ENCODE measurements around the gene SCARB1. TPM values are rescaled to one million over a fixed set of nuclear protein-coding genes. Genes with fewer than 3 reads are reported as not detected.

Gene SCARB1
- total RNA-seq, 1 donor from 2014 or later: 11.1 TPM

DNA sequence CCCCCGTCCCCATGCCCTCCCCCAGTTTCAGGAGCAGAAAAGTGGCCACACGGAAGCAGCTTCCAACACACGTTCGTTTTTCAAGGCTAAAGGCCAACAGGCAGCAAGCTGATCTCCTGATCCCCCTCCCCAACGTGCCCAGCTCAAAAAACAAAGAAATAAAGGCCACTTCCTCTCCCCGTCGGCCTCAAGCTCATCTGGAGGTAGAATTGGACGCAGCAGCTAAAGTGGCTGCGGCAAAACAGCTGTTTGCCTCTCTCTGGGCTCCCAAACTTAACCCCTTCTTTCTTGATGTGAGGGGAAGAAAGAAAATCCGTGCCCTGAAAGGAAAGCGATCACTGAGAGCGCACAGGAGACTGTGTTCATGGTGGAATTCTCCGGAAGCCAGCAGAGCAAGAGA, 66.3 kb downstream of the SCARB1 start:
- no peaks in the 10 kb centered on the region for H3K4me1 ChIP-seq
- H3K4me3 ChIP-seq: no peak overlapping the region
- TF ChIP-seq, protein P1, sequence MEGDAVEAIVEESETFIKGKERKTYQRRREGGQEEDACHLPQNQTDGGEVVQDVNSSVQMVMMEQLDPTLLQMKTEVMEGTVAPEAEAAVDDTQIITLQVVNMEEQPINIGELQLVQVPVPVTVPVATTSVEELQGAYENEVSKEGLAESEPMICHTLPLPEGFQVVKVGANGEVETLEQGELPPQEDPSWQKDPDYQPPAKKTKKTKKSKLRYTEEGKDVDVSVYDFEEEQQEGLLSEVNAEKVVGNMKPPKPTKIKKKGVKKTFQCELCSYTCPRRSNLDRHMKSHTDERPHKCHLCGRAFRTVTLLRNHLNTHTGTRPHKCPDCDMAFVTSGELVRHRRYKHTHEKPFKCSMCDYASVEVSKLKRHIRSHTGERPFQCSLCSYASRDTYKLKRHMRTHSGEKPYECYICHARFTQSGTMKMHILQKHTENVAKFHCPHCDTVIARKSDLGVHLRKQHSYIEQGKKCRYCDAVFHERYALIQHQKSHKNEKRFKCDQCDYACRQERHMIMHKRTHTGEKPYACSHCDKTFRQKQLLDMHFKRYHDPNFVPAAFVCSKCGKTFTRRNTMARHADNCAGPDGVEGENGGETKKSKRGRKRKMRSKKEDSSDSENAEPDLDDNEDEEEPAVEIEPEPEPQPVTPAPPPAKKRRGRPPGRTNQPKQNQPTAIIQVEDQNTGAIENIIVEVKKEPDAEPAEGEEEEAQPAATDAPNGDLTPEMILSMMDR (IDR thresholded peaks at IDR 0.05; ENCODE audit: borderline replicate concordance): no peak
- H3K27ac ChIP-seq (replicated peaks): no peak overlapping the region
- intact Hi-C loops (cut with micrococcal nuclease): no loop called here
- no peaks in the 10 kb centered on the region for H3K27me3 ChIP-seq (ENCODE audit: low read depth)
- H3K9me3 ChIP-seq (replicated peaks): no peaks in the 10 kb centered on the region
- peaks cover 12% of the 10 kb centered on the region for H3K36me3 ChIP-seq
- no peak for DNase-seq

DNA sequence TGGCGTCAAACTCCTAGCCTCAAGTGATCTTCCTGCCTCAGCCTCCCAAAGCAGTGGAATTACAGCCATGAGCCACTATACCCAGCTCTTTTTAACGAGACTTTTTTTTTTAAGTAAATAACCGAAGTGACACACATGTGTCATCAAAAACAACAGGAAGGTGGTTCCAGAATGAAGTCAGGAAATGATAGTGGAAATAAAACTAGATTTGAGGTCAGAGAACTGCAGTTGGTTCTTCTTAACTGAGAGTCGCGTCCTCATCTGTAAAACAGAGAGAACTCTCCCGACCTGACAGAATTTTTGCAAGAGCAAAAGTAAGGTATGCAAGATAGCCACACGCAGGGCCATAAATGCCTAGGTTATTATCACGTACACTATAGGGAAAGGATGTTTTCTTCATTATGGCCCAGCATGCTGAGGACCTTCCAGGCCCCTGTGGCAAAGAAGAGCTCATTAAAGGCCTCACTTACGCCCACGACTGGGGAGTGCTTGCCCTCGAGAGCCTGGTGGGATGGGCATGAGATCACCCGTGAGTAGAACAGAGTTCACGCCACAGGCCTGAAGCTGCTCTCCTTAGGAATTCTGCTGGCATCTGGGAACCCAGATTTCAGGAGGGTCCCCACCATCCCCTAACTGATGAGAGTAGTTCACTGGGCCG, 67.2 kb downstream of the SCARB1 start:
- H3K9me3 ChIP-seq (replicated peaks): no peaks in the 10 kb centered on the region
- no peaks in the 10 kb centered on the region for H3K27me3 ChIP-seq (ENCODE audit: low read depth)
- DNase-seq: no peak
- no peaks in the 10 kb centered on the region for H3K4me1 ChIP-seq
- intact Hi-C loops (cut with micrococcal nuclease): no loop called here
- no peak overlapping the region for H3K27ac ChIP-seq (replicated peaks)
- TF ChIP-seq, protein P1 (IDR thresholded peaks at IDR 0.05; ENCODE audit: borderline replicate concordance): no peak
- H3K4me3 ChIP-seq: no peak overlapping the region
- H3K36me3 ChIP-seq: peaks cover 10% of the 10 kb centered on the region

DNA sequence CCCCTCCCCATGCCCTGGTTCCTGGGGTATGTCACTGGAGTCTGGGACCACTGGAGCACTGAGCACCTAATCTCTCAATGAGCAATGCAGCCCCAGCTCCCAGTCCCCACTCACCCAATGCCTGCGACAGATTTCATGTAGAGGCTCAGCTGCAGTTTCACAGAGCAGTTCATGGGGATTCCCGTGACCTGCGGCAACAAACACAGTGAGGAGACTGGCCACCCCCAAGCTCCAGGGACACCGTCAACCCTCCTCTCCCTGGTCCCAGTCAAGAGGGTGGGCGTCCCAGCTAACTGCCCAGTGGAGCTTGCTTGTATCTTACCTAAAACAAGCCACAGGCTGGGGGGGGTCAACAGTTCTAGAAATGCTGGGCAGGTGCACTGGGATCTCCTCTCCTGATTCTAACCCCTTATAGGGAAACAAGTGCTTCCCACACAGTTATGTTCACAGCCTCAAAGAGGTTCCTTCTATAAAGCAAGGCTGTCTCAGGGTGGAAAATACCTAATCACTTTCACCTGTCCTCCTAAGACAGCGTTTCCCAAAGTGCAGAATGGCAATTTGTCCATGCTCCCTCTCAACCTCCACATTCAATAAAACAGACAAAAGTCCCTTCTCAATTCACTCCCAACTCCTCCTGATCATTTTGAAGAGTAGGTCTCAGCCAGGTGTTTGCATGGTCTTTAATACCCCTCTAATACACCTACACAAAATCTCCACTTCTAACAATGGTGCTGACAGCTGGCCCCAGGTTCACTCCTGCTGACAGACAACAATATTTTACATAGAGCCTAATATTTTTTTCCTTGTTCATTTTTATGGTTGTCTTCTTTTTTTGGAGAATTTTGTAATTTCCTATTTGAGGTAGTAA, 68.3 kb downstream of the SCARB1 start:
- intact Hi-C loops (cut with micrococcal nuclease): no loop called here
- Histone ChIP-seq H3K4me3 (no peak overlapping the region), H3K27me3 (ENCODE audit: low read depth) (no peaks in the 10 kb centered on the region), H3K36me3 (peaks cover 9% of the 10 kb centered on the region), H3K9me3 (replicated peaks) (no peaks in the 10 kb centered on the region), H3K27ac (replicated peaks) (no peak overlapping the region), H3K4me1 (no peaks in the 10 kb centered on the region)
- DNase-seq: no peak
- TF ChIP-seq, protein P1 (IDR thresholded peaks at IDR 0.05; ENCODE audit: borderline replicate concordance): no peak

DNA sequence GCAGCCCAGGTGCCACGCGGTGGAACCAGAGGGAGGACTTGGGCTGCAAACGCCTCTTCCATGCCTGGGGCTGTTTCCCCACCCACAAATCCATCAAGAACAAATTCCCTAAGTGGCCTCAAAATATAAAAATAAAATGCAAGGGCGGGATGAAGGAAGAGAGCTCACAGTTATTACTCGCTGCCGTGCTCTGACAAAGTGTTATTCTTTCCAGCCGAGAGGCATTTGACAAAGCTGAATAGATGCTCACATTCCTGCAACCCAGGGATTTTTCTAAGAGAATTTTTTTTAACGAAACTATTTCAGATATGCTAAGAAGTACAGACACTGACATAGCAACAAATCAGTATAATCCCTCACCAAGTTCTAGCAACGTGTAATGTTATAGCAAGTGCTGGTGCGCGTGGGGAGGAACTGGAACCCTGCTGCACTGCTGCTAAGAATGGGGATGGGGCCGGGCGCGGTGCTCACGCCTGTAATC, 70.7 kb downstream of the SCARB1 start:
- Histone ChIP-seq H3K4me3 (no peak overlapping the region), H3K27me3 (ENCODE audit: low read depth) (no peaks in the 10 kb centered on the region), H3K9me3 (replicated peaks) (no peaks in the 10 kb centered on the region), H3K27ac (replicated peaks) (no peak overlapping the region), H3K4me1 (no peaks in the 10 kb centered on the region), H3K36me3 (peaks cover 9% of the 10 kb centered on the region)
- no peak for DNase-seq
- intact Hi-C loops (cut with micrococcal nuclease): no loop called here
- TF ChIP-seq, protein P1 (IDR thresholded peaks at IDR 0.05; ENCODE audit: borderline replicate concordance): no peak

DNA sequence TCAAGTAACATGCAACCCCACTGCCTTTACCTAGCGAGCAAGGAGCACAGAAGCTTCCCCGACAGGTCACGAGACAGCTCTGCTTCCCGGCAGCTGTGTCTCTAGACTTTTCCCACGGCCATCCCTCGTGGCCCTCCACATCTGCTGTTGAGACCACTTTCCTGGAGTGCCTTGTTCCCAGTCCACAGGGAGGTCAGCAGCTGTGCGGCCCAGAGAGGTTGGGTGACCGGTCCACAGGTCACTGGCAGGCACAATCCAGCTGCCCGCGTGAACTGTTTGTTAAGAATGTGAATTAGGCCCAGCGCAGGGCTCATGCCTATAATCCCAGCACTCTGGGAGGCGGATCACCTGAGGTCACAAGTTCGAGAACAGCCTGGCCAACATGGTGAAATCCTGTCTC, 71.5 kb downstream of the SCARB1 start:
- intact Hi-C loops (cut with micrococcal nuclease): no loop called here
- Histone ChIP-seq H3K27ac (replicated peaks) (no peak overlapping the region), H3K27me3 (ENCODE audit: low read depth) (no peaks in the 10 kb centered on the region), H3K9me3 (replicated peaks) (no peaks in the 10 kb centered on the region), H3K4me1 (peaks cover 1% of the 10 kb centered on the region), H3K4me3 (no peak overlapping the region), H3K36me3 (peaks cover 9% of the 10 kb centered on the region)
- TF ChIP-seq, protein P1 (IDR thresholded peaks at IDR 0.05; ENCODE audit: borderline replicate concordance): no peak
- no peak for DNase-seq
